ENCODE results near the gene DDX10. TPM values are rescaled to one million over a fixed set of nuclear protein-coding genes. Genes with fewer than 3 reads are reported as not detected.

DDX10 gene
- total and polyA plus RNA-seq, 2 experiments from 2014 or later: 32.4 to 37.8 TPM

DNA sequence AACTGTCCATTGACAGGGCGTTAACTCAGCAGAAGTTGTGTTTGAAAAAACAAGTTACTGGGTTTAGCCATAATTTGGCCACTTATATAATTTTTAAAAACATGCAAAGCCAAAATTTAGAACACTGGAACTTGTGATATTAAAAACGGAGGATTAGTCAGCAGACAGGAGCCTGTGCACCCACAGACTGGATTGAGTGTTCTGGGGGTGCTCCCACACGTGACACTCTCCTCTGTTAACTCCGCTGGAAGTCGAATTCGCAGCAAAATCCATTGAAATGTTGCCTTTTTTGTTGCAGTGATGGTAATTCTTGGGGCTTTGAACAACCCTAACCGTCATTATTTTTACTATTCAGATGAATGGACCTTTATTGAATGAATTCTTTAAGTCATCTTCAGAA lies 269.8 kb downstream of the DDX10 start:
- DNase-seq (ENCODE audit: low spot score): no peak
- Mint-ChIP-seq H3K36me3 (ENCODE audit: low read depth) (no peaks in the 10 kb centered on the region; the same call in 2 of the 3 replicates), H3K4me3 (no peak overlapping the region), H3K9me3 (no peaks in the 10 kb centered on the region), H3K27ac (0 out of 2 replicates have a peak overlapping the region, but pooled peaks have one; percentile 73), H3K27me3 (ENCODE audit: insufficient read depth, low read depth, poor library complexity) (peaks cover 3% of the 10 kb centered on the region), H3K4me1 (peaks cover 30% of the 10 kb centered on the region)
- Histone ChIP-seq H3K4me3 (no peak overlapping the region), H3K9me2 (ENCODE audit: insufficient read depth) (peaks cover 7% of the 10 kb centered on the region), H3K4me2 (peak overlapping the region; percentile 65), H3F3A (replicated peaks; ENCODE audit: low read depth) (no peaks in the 10 kb centered on the region), H4K20me1 (replicated peaks; ENCODE audit: insufficient read depth) (no peaks in the 10 kb centered on the region), H3K4me1 (ENCODE audit: insufficient read depth) (peaks cover 18% of the 10 kb centered on the region), H3K27me3 (ENCODE audit: insufficient read depth) (no peaks in the 10 kb centered on the region), H3K79me2 (replicated peaks; ENCODE audit: insufficient read depth) (no peaks in the 10 kb centered on the region), H2AFZ (no peak overlapping the region), H3K27ac (ENCODE audit: low read depth) (no peak overlapping the region; the same call in 1 of the 2 replicates), H3K36me3 (ENCODE audit: insufficient read depth) (no peaks in the 10 kb centered on the region)
- ATAC-seq: no peak
- TF ChIP-seq ZNF462 (CRISPR knock-in tag; IDR thresholded peaks at IDR 0.05): no peak
- TF ChIP-seq POLR2AphosphoS5 (IDR thresholded peaks at IDR 0.05; ENCODE audit: low read depth): no peak
- no peak for TF ChIP-seq ETS1 (IDR thresholded peaks at IDR 0.05)
- TF ChIP-seq, protein P1, sequence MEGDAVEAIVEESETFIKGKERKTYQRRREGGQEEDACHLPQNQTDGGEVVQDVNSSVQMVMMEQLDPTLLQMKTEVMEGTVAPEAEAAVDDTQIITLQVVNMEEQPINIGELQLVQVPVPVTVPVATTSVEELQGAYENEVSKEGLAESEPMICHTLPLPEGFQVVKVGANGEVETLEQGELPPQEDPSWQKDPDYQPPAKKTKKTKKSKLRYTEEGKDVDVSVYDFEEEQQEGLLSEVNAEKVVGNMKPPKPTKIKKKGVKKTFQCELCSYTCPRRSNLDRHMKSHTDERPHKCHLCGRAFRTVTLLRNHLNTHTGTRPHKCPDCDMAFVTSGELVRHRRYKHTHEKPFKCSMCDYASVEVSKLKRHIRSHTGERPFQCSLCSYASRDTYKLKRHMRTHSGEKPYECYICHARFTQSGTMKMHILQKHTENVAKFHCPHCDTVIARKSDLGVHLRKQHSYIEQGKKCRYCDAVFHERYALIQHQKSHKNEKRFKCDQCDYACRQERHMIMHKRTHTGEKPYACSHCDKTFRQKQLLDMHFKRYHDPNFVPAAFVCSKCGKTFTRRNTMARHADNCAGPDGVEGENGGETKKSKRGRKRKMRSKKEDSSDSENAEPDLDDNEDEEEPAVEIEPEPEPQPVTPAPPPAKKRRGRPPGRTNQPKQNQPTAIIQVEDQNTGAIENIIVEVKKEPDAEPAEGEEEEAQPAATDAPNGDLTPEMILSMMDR (conservative IDR thresholded peaks at IDR 0.05; ENCODE audit: low read depth in 2 of 2): no peak
- TF ChIP-seq, protein P2, sequence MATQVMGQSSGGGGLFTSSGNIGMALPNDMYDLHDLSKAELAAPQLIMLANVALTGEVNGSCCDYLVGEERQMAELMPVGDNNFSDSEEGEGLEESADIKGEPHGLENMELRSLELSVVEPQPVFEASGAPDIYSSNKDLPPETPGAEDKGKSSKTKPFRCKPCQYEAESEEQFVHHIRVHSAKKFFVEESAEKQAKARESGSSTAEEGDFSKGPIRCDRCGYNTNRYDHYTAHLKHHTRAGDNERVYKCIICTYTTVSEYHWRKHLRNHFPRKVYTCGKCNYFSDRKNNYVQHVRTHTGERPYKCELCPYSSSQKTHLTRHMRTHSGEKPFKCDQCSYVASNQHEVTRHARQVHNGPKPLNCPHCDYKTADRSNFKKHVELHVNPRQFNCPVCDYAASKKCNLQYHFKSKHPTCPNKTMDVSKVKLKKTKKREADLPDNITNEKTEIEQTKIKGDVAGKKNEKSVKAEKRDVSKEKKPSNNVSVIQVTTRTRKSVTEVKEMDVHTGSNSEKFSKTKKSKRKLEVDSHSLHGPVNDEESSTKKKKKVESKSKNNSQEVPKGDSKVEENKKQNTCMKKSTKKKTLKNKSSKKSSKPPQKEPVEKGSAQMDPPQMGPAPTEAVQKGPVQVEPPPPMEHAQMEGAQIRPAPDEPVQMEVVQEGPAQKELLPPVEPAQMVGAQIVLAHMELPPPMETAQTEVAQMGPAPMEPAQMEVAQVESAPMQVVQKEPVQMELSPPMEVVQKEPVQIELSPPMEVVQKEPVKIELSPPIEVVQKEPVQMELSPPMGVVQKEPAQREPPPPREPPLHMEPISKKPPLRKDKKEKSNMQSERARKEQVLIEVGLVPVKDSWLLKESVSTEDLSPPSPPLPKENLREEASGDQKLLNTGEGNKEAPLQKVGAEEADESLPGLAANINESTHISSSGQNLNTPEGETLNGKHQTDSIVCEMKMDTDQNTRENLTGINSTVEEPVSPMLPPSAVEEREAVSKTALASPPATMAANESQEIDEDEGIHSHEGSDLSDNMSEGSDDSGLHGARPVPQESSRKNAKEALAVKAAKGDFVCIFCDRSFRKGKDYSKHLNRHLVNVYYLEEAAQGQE (IDR thresholded peaks at IDR 0.05; ENCODE audit: unreplicated experiment): no peak
- no peak for TF ChIP-seq EZH2 (IDR thresholded peaks at IDR 0.05; ENCODE audit: low read depth, unreplicated experiment)
- TF ChIP-seq STAT1 (IDR thresholded peaks at IDR 0.05; ENCODE audit: unreplicated experiment): no peak
- TF ChIP-seq EZH2phosphoT487 (IDR thresholded peaks at IDR 0.05; ENCODE audit: unreplicated experiment): no peak
- TF ChIP-seq ZNF331 (CRISPR knock-in tag; IDR thresholded peaks at IDR 0.05; ENCODE audit: low read depth): no peak
- no peak for TF ChIP-seq JUNB (IDR thresholded peaks at IDR 0.05; ENCODE audit: unreplicated experiment)
